Nucleus accumbens (tissue), 56 donors: Measurements from ENCODE around the gene FNTB.
A peak's percentile ranks its signal among the peaks of the same experiment; 100 is the strongest.

Source experiments
- DNase-seq, 56 donors: peaks; one replicate each; lab custom pipeline; 2025; lab: John Stamatoyannopoulos, UW

Gene FNTB

GRCh38 chr14:64952598-64953309 lies 33.9 kb upstream of the FNTB start:
- DNase-seq, result no peak

DNA sequence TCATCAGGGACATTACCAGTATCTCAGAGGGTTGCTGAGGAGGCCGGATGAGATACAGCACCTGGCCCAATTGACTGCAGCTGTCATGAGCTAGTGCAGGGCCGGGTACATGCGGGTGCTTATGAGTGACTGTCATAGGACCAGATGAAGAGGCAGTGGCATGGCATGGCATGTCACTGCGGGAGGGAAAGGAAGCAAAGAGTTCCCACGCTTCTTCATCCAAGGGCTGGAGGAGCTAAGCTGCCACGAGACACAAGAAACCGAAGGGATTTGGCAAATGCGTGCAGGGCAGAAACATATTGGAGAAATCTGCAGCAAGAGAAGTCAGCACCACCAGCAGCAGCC lies 33.4 kb upstream of the FNTB start:
- DNase-seq, result no peak

DNA sequence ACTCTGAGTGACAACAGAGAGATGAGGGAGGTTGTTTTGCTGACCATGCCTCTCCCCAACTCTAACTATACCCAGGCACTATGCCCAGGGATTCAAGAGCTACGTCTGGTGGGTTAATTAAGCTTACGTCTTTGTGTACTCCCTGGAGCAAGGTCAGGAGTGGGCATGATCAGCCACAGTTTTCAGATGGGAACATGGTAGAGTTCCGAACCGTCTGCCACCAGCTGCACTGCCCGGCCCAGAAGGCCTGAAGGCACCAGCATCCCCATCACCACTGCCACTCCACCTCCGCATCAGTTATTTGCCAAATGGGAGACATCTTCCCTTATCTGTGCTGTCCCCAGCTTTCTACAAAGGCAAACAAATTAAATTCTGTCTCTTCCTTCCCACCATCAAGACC lies 33.0 kb upstream of the FNTB start:
- DNase-seq, result no peak

DNA sequence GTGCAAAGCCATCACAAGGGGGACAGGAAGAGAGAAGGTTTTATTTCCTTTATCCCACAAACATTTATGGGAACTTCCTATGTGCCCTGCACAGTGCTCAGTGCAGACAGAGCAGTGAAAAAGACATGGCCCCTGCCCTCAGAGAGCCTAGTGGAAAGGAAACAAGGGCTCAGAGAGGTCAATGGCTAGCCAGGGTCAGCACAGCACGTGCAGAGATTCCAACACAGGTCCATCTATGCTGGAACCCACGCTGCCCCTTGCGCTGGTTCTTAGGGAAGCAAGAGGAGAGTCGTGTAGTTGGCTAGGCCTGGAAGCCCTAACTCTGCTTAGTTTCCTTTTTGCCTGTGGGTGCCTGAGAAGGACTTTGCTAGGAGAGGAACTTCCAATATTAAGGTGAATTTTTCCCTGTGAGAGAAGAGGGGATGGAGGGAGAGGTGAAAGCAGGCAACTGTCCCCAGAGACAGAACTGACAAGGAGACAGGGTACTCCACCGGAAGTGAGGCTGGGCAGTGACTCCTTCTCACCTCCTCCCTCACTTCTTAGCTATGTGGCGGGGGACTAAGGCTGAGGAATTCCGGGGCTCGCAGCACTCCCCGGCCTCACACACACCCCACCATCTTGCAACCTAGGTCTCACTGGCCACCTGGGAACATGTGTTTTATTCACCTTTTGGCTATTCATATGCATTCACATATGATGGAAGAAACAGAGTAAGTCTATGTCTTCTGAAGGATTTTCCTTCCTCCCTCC lies 32.0 kb upstream of the FNTB start:
- DNase-seq, result no peak

DNA sequence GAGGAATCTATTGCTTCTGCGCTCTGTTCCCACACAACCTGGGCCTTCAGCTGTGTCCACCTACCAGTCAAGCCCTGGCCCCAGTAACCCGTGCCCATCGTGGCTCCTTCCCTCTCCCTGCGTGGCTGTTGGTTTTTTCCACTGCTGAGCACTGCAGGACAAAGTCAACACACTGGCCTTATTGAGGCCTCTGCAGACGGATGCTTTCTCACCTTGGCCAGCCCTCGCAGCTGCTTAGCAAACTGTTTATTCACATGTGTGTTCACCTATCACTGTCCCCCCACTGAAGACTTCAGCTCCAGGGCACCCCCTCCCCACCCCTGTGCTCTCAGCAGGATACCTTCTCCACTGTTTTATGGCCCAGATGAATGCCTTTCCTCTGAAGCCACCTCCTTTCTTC lies 31.4 kb upstream of the FNTB start:
- DNase-seq, result no peak

GRCh38 chr14:64956697-64957406 lies 29.8 kb upstream of the FNTB start:
- no peak for DNase-seq

DNA sequence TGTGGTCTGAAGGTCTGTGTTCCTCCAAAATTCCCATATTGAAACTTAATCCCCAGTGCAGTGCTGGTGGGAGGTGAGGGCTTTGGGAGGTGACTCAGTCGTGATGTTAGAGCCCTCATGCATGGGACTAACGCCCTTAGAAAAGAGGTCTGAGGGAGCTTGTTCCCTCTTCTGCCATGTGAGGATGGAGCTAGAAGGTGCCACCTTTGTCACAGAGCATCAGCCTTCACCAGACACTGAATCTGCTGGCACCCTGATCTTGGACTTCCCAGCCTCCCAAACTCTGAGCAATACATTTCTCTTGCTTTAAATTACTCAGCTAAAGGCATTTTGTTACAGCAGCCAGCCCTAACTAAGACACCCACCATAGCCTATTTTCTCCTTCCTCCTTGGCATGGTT lies 28.5 kb upstream of the FNTB start:
- no peak for DNase-seq

DNA sequence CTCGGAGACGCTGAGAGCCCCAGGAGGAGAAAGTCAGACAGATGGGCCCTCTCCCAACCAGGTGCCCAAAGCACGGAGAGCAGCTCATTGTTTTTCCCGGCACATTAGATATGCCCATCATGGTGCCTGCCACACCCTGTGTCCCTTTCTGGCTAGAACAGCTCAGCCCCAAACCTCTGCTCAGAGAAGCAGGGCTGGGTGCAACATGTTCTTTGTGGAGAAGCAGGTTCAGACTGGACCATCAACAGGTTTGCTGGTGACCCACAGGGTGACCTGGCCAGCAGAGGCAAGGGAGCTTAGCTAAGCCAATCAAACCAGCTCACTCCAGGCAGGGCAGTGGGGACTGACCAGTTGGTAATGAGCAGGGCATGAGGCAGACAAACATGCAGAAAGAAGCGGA lies 28.0 kb upstream of the FNTB start:
- DNase-seq, result no peak

DNA sequence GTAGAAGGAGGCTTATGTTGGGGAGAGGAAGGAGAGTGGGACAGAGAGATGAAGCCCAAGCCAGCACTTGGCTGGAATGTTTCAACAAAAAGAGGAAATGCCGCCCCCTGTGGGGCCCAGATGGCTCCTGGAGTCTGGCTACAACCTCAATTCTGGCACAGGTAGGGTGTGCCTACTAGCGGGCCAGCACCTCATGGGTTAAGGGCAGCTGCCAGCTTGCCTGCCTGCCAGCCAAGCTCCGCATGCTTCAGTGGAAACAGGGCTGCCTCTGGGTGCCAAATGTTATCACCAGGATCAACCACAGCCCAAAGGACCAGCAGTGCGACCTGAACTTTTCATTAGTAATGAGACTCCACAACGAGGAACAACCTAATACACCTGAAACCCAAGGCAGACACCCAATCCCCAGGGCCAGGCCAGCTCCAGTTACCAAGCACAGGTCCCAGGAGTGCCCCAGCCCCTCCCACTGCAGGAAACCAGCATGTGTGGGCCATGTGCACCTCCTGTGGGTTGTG lies 25.9 kb upstream of the FNTB start:
- no peak for DNase-seq

- DNase-seq, result no peak
Observed at GRCh38 chr14:64963611-64964010, 23.1 kb upstream of the FNTB start.

- peak in 25 of 56 donors; percentile 9 to 75 (median 28) for DNase-seq
Observed at GRCh38 chr14:64965356-64966000, 21.2 kb upstream of the FNTB start.

DNA sequence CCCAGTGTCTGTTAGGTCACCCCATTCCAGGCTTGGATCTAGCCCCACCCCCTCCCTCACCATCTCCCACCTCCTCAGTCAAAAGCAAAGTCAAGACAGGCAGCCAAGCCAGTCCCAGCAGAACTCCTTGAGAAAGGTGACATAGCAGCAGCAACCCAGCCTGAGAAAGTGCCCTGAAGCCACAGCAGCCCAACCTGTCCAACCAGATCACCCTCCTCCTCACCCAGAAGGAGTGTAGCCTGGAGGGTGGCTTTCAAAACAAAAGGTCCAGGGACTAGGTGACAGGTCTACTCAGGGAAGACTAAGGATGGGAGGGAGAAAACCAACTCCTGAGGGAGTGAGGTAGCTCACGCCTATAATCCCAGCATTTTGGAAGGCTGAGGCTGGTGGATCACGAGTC lies 19.7 kb upstream of the FNTB start:
- DNase-seq, result no peak

GRCh38 chr14:64968167-64968566 lies 18.5 kb upstream of the FNTB start:
- peak in 1 of 56 donors; percentile 12 for DNase-seq

DNA sequence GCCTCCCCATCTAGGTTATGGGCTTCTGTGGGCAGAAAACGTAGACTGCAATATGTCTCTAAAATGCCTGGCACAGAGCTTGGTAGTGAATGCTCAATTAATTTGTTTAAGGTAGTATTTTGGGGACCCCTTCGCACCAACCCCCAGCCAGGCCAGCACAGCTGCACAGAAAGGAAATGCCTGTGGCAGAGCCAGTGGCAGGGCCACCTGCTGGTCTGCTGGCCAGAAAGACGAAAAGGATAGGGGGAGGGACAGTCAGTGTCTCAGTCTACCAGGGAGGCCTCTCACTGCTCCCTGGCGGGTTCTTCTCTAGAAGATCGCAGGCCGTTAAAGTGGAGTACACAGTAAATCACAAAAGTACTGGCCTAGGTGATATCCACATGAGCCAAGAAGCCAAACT lies 18.0 kb upstream of the FNTB start:
- no peak for DNase-seq

- no peak for DNase-seq
Observed at GRCh38 chr14:64970041-64970440, 16.7 kb upstream of the FNTB start.

- DNase-seq, result no peak
Observed at GRCh38 chr14:64970776-64971477, 15.8 kb upstream of the FNTB start.

DNA sequence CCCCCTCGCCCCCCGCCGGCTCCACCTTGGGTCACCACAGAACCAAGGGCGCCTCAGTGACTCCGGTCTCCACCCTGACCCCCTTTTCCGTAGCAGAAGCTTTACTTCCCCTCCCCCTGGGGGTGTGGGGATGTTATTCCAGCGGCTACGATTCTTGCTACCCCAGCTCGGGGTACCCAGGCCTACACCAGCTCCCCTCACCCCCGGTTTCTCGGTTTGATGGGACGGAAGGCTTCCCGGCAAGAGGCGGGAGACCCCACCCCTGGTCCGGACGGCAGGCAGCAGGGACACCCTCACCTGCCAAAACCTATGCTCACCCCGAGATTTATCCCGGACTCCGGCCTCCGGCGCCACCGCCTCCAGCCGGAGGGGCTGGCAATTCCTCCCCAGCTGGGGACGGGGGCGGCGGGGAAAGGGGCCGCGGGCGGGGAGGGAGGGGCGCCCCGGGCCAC lies 15.2 kb upstream of the FNTB start:
- peak in 1 of 56 donors; percentile 34 for DNase-seq

- peak in 12 of 56 donors; percentile 15 to 57 (median 30) for DNase-seq
Observed at GRCh38 chr14:64971943-64972791, 14.5 kb upstream of the FNTB start, which contains the start of gene RAB15. RAB15 (minus strand) TSS chr14:64972336; CDS start chr14:64972076, 260 bp downstream.

- DNase-seq, result no peak
Observed at GRCh38 chr14:64973026-64973442, 13.7 kb upstream of the FNTB start.
